Measurements from ENCODE around the gene TSPOAP1. TPM values are rescaled to one million over a fixed set of nuclear protein-coding genes. Genes with fewer than 3 reads are reported as not detected.

Gene TSPOAP1
- total RNA-seq, 2 donors from 2014 or later: 22.6 to 26.3 TPM

DNA sequence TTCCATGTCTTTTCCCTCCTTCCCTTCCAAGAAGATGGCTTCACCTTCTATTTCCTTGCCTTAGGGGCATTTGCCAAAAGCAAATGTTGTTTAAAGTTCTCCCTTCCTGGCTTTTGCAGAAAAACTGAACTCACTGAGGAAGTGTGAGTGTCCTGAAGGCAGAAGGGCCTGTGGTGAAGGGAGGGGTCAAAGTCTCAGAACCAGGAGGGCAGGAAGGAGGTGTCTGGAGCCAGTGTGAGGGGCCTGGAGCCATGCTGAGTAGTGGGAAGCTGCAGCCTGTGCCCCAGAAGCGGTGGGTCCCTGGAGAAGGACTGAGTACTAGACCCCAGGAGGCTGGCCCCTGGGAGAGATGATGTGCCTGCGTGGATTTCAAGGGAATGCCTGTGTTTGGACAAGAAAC is 47.2 kb upstream of the TSPOAP1 start:
- H3K27me3 ChIP-seq (replicated peaks; ENCODE audit: insufficient read depth): no peaks in the 10 kb centered on the region
- no peak overlapping the region for H3K27ac ChIP-seq
- DNase-seq (ENCODE audit: low spot score): no peak
- H3K36me3 ChIP-seq: no peaks in the 10 kb centered on the region
- ATAC-seq (ENCODE audit: insufficient number of reproducible peaks, low FRiP score, low read depth): no peak
- H3K4me1 ChIP-seq (ENCODE audit: control insufficient read depth in 1 of 2, low read depth in 2 of 2): no peaks in the 10 kb centered on the region
- TF ChIP-seq CTCF (IDR thresholded peaks at IDR 0.05): no peak
- H3K9me3 ChIP-seq: no peaks in the 10 kb centered on the region
- H3K4me3 ChIP-seq: no peak overlapping the region

DNA sequence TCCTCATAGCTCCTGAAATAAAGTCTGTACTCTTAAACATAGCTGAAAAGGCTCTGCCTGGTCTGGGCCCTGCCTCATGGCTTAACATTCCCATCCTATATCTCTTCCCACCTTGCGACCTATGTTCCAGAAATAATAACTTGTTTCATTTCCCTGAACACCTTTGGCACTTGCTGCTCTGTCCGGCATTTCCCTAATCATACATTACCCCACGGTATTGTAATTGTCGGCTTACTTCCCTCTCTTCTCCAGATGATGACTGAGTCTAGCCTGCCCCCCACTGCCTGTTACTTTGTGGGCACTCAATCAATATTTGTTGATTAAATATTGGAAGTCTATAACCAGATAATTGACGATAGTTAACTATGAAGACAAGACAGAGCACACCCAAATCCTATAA is 46.7 kb upstream of the TSPOAP1 start:
- DNase-seq (ENCODE audit: low spot score): no peak

GRCh38 chr17:58373923-58374322 is 45.3 kb upstream of the TSPOAP1 start:
- no peaks in the 10 kb centered on the region for H3K27me3 ChIP-seq (replicated peaks; ENCODE audit: insufficient read depth)
- ATAC-seq (ENCODE audit: insufficient number of reproducible peaks, low FRiP score, low read depth) (no peak), DNase-seq (ENCODE audit: low spot score) (no peak)
- H3K4me1 ChIP-seq (ENCODE audit: control insufficient read depth in 1 of 2, low read depth in 2 of 2): no peaks in the 10 kb centered on the region
- H3K27ac ChIP-seq: no peak overlapping the region
- no peaks in the 10 kb centered on the region for H3K36me3 ChIP-seq
- TF ChIP-seq CTCF (IDR thresholded peaks at IDR 0.05): no peak
- H3K4me3 ChIP-seq: no peak overlapping the region
- H3K9me3 ChIP-seq: no peaks in the 10 kb centered on the region

More for the DNA sequence above, 46.7 kb upstream of the TSPOAP1 start:
- ATAC-seq (ENCODE audit: insufficient number of reproducible peaks, low FRiP score, low read depth): no peak
- Histone ChIP-seq H3K27me3 (replicated peaks; ENCODE audit: insufficient read depth) (no peaks in the 10 kb centered on the region), H3K9me3 (no peaks in the 10 kb centered on the region), H3K4me3 (no peak overlapping the region), H3K36me3 (no peaks in the 10 kb centered on the region), H3K4me1 (ENCODE audit: control insufficient read depth in 1 of 2, low read depth in 2 of 2) (no peaks in the 10 kb centered on the region), H3K27ac (no peak overlapping the region)
- no peak for TF ChIP-seq CTCF (IDR thresholded peaks at IDR 0.05)

- no peaks in the 10 kb centered on the region for H3K9me3 ChIP-seq
- ATAC-seq (ENCODE audit: insufficient number of reproducible peaks, low FRiP score, low read depth) (no peak), DNase-seq (ENCODE audit: low spot score) (no peak)
- H3K27me3 ChIP-seq (replicated peaks; ENCODE audit: insufficient read depth): no peaks in the 10 kb centered on the region
- no peaks in the 10 kb centered on the region for H3K4me1 ChIP-seq (ENCODE audit: control insufficient read depth in 1 of 2, low read depth in 2 of 2)
- H3K4me3 ChIP-seq: no peak overlapping the region
- TF ChIP-seq CTCF (IDR thresholded peaks at IDR 0.05): no peak
- H3K27ac ChIP-seq: no peak overlapping the region
- no peaks in the 10 kb centered on the region for H3K36me3 ChIP-seq
Observed at GRCh38 chr17:58373003-58373402, 44.4 kb upstream of the TSPOAP1 start.

DNA sequence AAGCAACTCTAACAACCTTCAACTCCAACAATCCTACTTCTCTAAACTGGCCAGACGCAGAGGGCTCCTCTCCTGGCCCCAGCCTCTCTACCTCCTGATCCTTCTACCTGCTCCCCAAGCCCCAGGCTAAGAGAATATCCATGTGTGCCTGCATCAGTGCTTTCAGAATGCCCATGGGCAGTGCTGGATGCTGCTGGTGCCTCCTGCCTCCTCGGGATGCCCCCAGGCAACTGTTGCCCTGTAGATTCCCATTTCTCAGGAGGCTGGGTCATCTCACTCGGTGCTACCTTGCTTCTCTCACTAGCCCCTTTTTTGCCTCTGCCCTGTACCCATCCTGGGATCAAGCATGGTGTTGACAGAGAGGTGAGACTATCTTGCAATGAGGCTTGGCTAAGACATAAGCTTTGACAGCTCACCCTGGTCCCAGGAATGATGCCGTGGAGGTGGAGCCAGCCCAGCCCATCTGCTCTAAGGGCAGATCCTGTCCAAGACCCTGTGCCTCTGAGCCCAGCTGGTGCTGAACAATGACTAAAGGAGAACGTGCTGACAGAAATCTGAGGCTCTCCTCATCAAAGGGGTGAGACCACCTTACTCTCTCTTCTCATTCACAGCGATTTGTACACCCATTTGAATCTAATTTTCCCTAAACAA is 42.8 kb upstream of the TSPOAP1 start:
- H3K4me3 ChIP-seq: no peak overlapping the region
- no peak for ATAC-seq (ENCODE audit: insufficient number of reproducible peaks, low FRiP score, low read depth)

More for the DNA sequence above, 42.8 kb upstream of the TSPOAP1 start:
- DNase-seq (ENCODE audit: low spot score): no peak
- Histone ChIP-seq H3K9me3 (no peaks in the 10 kb centered on the region), H3K27me3 (replicated peaks; ENCODE audit: insufficient read depth) (no peaks in the 10 kb centered on the region), H3K36me3 (no peaks in the 10 kb centered on the region), H3K27ac (no peak overlapping the region), H3K4me1 (ENCODE audit: control insufficient read depth in 1 of 2, low read depth in 2 of 2) (no peaks in the 10 kb centered on the region)
- no peak for TF ChIP-seq CTCF (IDR thresholded peaks at IDR 0.05)
